ENCODE data around the gene ORC1. TPM values are rescaled to one million over a fixed set of nuclear protein-coding genes. Genes with fewer than 3 reads are reported as not detected.

The ORC1 gene
- total RNA-seq, 1 experiment from 2014 or later = 14.0 TPM

- DNase-seq = no peak
- H3K36me3 Mint-ChIP-seq (ENCODE audit: insufficient read depth, unreplicated experiment) = peaks cover 40% of the 10 kb centered on the region
- intact Hi-C loops (cut with micrococcal nuclease; ENCODE audit: unreplicated experiment) = no loop called here
- CTCF ChIA-PET = no interaction called here
- no peak overlapping the region for H3K4me3 ChIP-seq (ENCODE audit: low read depth, low read length)
- TF ChIP-seq CTCF (IDR thresholded peaks at IDR 0.05; ENCODE audit: insufficient read depth in 1 of 2, low read depth in 1 of 2, low read length in 1 of 2, severe bottlenecking in 1 of 2, unreplicated experiment in 1 of 2) = no peak
- H3K27ac Mint-ChIP-seq (ENCODE audit: unreplicated experiment) = no peak overlapping the region
- no peaks in the 10 kb centered on the region for H3K36me3 ChIP-seq (ENCODE audit: control insufficient read depth, insufficient read depth, low read length)
- no peaks in the 10 kb centered on the region for H3K27me3 ChIP-seq (replicated peaks; ENCODE audit: control insufficient read depth, insufficient read depth, low read length)
- no peak overlapping the region for H3K4me3 Mint-ChIP-seq (ENCODE audit: unreplicated experiment)
- H3K27me3 Mint-ChIP-seq (ENCODE audit: insufficient read depth, unreplicated experiment) = no peaks in the 10 kb centered on the region
- H3K4me1 Mint-ChIP-seq (ENCODE audit: low read depth, unreplicated experiment) = no peaks in the 10 kb centered on the region
- POLR2A ChIA-PET = no interaction called here
- H3K9me3 ChIP-seq = no peaks in the 10 kb centered on the region
- H3K9me3 Mint-ChIP-seq (ENCODE audit: unreplicated experiment) = no peaks in the 10 kb centered on the region
- no TSS peak for BruUV-seq (replicated peaks)
- H3K4me1 ChIP-seq = no peaks in the 10 kb centered on the region
Observed at GRCh38 chr1:52423055-52423454, 18.8 kb upstream of the ORC1 start.

- no peak overlapping the region for H3K4me3 Mint-ChIP-seq (ENCODE audit: unreplicated experiment)
- intact Hi-C loops (cut with micrococcal nuclease; ENCODE audit: unreplicated experiment) = no loop called here
- Histone ChIP-seq H3K36me3 (ENCODE audit: control insufficient read depth, insufficient read depth, low read length) (no peaks in the 10 kb centered on the region), H3K4me3 (ENCODE audit: low read depth, low read length) (no peak overlapping the region), H3K9me3 (no peaks in the 10 kb centered on the region), H3K4me1 (no peaks in the 10 kb centered on the region), H3K27me3 (replicated peaks; ENCODE audit: control insufficient read depth, insufficient read depth, low read length) (no peaks in the 10 kb centered on the region)
- DNase-seq = no peak
- no peak overlapping the region for H3K27ac Mint-ChIP-seq (ENCODE audit: unreplicated experiment)
- H3K4me1 Mint-ChIP-seq (ENCODE audit: low read depth, unreplicated experiment) = no peaks in the 10 kb centered on the region
- POLR2A ChIA-PET = no interaction called here
- no peaks in the 10 kb centered on the region for H3K9me3 Mint-ChIP-seq (ENCODE audit: unreplicated experiment)
- peaks cover 53% of the 10 kb centered on the region for H3K36me3 Mint-ChIP-seq (ENCODE audit: insufficient read depth, unreplicated experiment)
- no peaks in the 10 kb centered on the region for H3K27me3 Mint-ChIP-seq (ENCODE audit: insufficient read depth, unreplicated experiment)
- CTCF ChIA-PET = no interaction called here
- BruUV-seq (replicated peaks) = no TSS peak
- no peak for TF ChIP-seq CTCF (IDR thresholded peaks at IDR 0.05; ENCODE audit: insufficient read depth in 1 of 2, low read depth in 1 of 2, low read length in 1 of 2, severe bottlenecking in 1 of 2, unreplicated experiment in 1 of 2)
Observed at GRCh38 chr1:52420713-52421112, 16.5 kb upstream of the ORC1 start.

- Mint-ChIP-seq H3K4me3 (ENCODE audit: unreplicated experiment) (no peak overlapping the region), H3K27me3 (ENCODE audit: insufficient read depth, unreplicated experiment) (no peaks in the 10 kb centered on the region), H3K27ac (ENCODE audit: unreplicated experiment) (no peak overlapping the region), H3K4me1 (ENCODE audit: low read depth, unreplicated experiment) (no peaks in the 10 kb centered on the region), H3K9me3 (ENCODE audit: unreplicated experiment) (no peaks in the 10 kb centered on the region), H3K36me3 (ENCODE audit: insufficient read depth, unreplicated experiment) (peaks cover 68% of the 10 kb centered on the region)
- Histone ChIP-seq H3K36me3 (ENCODE audit: control insufficient read depth, insufficient read depth, low read length) (peaks cover 1% of the 10 kb centered on the region; the same call in 1 of the 2 replicates), H3K27me3 (replicated peaks; ENCODE audit: control insufficient read depth, insufficient read depth, low read length) (no peaks in the 10 kb centered on the region), H3K9me3 (no peaks in the 10 kb centered on the region), H3K4me3 (ENCODE audit: low read depth, low read length) (no peak overlapping the region), H3K4me1 (no peaks in the 10 kb centered on the region)
- no peak for DNase-seq
- no peak for TF ChIP-seq CTCF (IDR thresholded peaks at IDR 0.05; ENCODE audit: insufficient read depth in 1 of 2, low read depth in 1 of 2, low read length in 1 of 2, severe bottlenecking in 1 of 2, unreplicated experiment in 1 of 2)
- ChIA-PET CTCF (no interaction called here), POLR2A (no interaction called here)
- intact Hi-C loops (cut with micrococcal nuclease; ENCODE audit: unreplicated experiment) = no loop called here
- BruUV-seq (replicated peaks) = no TSS peak
Observed at GRCh38 chr1:52416811-52417210, 12.6 kb upstream of the ORC1 start.
